ENCODE data around the gene FNDC3B. TPM values are rescaled to one million over a fixed set of nuclear protein-coding genes. Genes with fewer than 3 reads are reported as not detected.

The FNDC3B gene
- total RNA-seq, 2 experiments from 2014 or later = 11.6 to 12.2 TPM

DNA sequence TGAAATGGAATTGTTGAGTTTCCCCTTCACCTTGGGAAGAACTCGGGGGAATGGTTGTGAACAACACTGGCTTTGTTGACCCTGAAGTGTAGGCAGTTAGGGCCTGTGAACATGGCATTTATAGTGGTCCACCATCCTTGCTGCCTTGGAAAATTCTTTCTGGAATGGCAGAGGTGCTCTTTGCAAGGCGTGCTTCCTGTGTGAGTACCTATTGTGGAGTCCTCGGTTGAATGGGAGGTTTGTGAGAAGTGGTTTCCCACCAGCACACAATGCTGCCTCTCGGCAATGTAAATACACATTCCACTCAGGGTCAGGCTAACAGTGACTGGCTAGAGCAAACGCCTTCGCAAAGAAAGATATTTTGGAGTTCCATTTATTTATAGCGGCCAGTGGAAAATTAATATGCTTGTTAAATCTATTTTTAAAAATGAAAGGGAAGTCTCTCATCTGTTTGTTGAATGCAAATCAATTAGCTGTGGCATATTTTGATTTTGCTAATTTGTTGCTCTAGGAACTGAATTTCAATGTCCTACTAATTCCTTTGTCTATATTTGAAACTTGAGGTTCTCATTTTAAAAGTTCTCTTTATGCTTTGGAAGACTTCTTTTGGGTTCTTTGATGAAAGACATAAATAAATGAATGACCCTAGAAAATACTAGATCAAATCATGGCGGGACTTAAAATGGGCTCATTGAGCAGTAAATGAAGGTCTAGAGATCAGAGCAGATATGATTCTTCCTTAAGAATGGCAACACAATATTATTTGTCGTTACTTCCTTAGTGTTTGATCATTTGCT lies 59.5 kb downstream of the FNDC3B start:
- no peak overlapping the region for H3K4me3 Mint-ChIP-seq
- no peaks in the 10 kb centered on the region for H3K9me3 Mint-ChIP-seq
- H3K36me3 Mint-ChIP-seq = peaks cover 2% of the 10 kb centered on the region
- DNase-seq = no peak
- no peaks in the 10 kb centered on the region for H3K27me3 Mint-ChIP-seq
- no peak overlapping the region for H3K27ac Mint-ChIP-seq
- H3K4me1 Mint-ChIP-seq = peaks cover 71% of the 10 kb centered on the region

DNA sequence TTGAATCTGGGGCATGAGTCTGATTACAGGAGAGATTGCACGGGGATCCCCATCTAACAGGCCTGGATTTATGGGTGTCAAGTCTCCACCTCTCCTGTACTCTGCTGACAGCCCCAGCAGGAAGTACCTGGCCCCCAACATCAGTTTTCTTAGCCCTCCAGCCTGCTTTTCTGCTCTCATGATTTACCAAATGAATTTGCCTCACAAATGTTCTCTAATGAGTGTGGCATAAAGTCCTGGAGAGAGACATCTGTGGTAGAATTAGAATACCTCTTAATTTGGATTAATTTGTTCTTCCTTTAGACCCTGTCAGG lies 60.1 kb downstream of the FNDC3B start:
- peaks cover 71% of the 10 kb centered on the region for H3K4me1 Mint-ChIP-seq
- no peaks in the 10 kb centered on the region for H3K27me3 Mint-ChIP-seq
- DNase-seq = no peak
- no peaks in the 10 kb centered on the region for H3K9me3 Mint-ChIP-seq
- H3K36me3 Mint-ChIP-seq = peaks cover 2% of the 10 kb centered on the region
- H3K27ac Mint-ChIP-seq = no peak overlapping the region
- H3K4me3 Mint-ChIP-seq = no peak overlapping the region

DNA sequence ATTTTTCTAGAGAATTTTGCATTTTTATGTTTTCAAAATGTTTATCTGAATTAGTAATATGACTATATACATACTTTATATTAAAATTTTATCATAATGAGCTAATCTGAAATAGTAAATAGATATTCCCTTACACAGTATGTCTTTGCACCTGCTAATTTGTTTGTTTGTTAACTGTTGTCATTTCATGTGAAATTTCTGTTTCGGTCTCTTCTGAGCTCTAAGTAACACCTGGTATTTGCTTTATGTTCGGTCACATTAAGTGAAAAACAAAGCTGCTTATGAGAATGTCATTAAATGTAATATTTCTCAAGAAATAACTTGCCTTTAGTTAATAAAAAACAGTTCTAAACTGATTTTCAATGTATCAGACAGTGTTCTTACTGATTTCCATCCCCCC lies 61.1 kb downstream of the FNDC3B start:
- Mint-ChIP-seq H3K4me3 (no peak overlapping the region), H3K9me3 (no peaks in the 10 kb centered on the region), H3K36me3 (peaks cover 2% of the 10 kb centered on the region), H3K4me1 (peaks cover 70% of the 10 kb centered on the region), H3K27ac (no peak overlapping the region), H3K27me3 (no peaks in the 10 kb centered on the region)
- no peak for DNase-seq

DNA sequence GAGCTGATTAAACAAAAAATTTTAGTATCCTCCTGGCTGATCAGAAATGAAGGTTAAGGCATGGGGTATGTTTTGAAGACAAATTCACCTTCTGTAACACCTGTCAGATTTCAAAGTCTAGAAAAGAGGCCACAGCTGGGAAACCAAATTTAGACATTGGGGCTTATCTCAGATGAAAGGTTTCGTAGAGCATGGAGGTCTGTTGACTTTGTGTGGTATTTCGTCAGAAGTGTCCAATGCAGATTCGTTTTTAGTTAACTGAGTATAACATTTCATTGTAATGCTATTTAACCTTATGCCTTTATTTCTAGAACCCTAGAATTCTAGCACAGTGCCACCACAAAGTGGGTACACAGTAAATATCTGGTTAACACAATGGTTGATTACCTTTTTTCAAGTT lies 61.7 kb downstream of the FNDC3B start:
- no peaks in the 10 kb centered on the region for H3K27me3 Mint-ChIP-seq
- no peak overlapping the region for H3K27ac Mint-ChIP-seq
- H3K4me1 Mint-ChIP-seq = peaks cover 75% of the 10 kb centered on the region
- H3K4me3 Mint-ChIP-seq = no peak overlapping the region
- peaks cover 6% of the 10 kb centered on the region for H3K36me3 Mint-ChIP-seq
- no peak for DNase-seq
- no peaks in the 10 kb centered on the region for H3K9me3 Mint-ChIP-seq

DNA sequence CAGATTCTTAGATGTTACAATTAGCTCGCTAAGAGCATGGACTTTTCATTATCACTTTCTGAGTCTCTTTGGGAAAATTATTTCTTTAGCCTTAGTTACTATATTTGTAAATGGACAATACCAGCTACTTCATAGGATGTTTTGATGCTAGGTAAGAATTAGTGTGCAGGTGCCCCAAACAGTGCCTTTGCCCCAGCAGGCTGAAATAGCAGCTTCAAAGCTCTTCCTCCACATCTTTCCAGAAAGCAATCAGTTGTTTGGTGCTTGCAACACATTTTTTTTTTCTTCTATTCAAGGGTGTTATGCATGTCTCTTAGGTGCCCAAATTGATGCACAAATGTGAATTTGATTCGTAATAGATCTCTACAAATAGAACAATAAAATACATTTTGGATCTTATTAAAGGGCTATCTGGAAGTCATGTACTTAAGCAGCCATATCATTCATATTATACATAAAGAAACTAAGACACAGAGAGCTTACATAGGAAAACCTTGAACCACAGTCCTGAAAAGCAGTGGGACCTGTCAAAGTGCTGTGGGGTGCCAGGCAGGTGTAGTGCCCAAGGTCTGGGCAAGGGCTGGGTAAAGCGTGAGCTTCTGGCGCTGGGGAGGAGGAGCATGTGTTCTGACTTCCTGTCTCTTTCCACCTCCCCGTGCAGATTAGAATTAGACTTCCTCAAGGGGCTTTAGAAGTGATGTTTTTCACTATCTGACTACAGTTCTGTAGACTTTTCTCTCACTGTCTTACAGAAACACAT lies 62.9 kb downstream of the FNDC3B start:
- H3K4me1 Mint-ChIP-seq = peaks cover 78% of the 10 kb centered on the region
- peak; percentile 22 for DNase-seq
- H3K27me3 Mint-ChIP-seq = peaks cover 3% of the 10 kb centered on the region
- H3K36me3 Mint-ChIP-seq = peaks cover 10% of the 10 kb centered on the region
- H3K9me3 Mint-ChIP-seq = no peaks in the 10 kb centered on the region
- H3K4me3 Mint-ChIP-seq = peak overlapping the region; percentile 50
- peak overlapping the region; percentile 34 for H3K27ac Mint-ChIP-seq

DNA sequence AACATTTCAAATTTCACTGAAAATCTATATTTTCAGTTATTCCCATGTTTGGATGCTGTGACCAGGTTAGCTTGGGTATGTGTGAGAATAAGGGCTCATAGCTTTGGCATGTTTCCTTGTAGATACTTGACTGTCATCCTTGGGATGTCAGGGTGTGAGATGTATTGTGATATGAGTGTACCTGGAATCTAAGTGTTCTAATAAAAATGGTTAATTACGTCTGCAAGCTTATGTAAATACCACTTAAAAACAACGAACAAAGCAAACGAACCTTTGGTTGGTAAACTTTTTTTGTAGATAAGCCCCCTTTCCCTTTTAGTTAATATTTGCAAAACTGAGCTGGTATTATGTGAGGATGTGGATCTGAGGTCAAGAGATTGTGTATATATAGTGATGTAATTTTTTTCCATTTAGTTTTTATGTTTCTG lies 63.5 kb downstream of the FNDC3B start:
- H3K4me1 Mint-ChIP-seq = peaks cover 81% of the 10 kb centered on the region
- H3K27ac Mint-ChIP-seq = peak overlapping the region; percentile 34
- peak overlapping the region; percentile 50 for H3K4me3 Mint-ChIP-seq
- DNase-seq = no peak
- H3K27me3 Mint-ChIP-seq = peaks cover 3% of the 10 kb centered on the region
- no peaks in the 10 kb centered on the region for H3K9me3 Mint-ChIP-seq
- H3K36me3 Mint-ChIP-seq = peaks cover 12% of the 10 kb centered on the region

DNA sequence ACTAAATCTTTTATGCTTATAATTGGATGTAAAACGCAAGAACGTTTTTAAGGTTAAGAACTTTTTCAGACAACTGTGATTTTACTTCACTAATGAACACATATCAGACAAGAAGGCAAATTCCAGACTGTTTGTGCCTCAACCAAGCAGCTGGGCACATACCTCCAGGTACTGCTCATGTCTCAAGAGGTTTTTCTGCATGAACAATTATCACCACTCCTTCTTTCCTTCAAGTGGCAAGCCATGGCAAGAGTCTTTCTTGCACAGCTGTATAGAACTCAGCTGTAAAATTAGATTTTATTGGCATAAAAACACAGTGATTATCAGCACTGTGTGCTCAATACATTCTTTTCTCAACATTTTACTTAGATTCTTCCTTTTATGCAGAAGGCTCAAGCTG lies 64.3 kb downstream of the FNDC3B start:
- no peak overlapping the region for H3K4me3 Mint-ChIP-seq
- H3K4me1 Mint-ChIP-seq = peaks cover 88% of the 10 kb centered on the region
- peaks cover 12% of the 10 kb centered on the region for H3K36me3 Mint-ChIP-seq
- H3K9me3 Mint-ChIP-seq = no peaks in the 10 kb centered on the region
- DNase-seq = no peak
- no peak overlapping the region for H3K27ac Mint-ChIP-seq
- peaks cover 3% of the 10 kb centered on the region for H3K27me3 Mint-ChIP-seq

DNA sequence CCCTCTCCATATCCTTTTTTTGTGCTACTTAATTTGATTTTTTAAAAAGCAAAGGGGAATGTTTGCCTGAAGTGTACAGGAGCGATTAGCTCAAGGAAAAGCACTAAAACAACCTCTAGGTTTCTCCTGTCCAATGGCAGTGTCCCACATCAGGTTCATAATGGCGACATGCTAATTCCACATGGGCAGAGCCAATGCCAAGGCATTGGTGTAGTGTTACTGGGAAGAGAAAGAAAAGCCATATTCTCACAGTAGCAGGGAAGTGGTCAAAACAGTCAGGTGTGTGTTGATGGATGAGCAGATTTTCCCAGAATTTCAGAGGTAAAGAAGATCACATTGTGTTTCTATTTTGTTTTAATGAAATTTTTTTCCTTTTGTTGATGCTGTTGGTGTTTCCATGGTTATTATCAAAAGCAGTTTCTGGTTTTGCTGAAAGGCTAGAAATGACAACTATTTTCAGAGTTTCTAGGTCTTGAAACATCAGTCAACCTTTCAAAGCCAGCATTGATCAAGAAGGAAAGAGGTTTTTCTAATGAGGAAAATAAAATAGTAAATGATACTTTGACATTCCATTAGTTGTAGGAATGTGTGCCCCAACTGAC lies 65.2 kb downstream of the FNDC3B start:
- H3K36me3 Mint-ChIP-seq = peaks cover 14% of the 10 kb centered on the region
- peaks cover 3% of the 10 kb centered on the region for H3K27me3 Mint-ChIP-seq
- no peak overlapping the region for H3K4me3 Mint-ChIP-seq
- H3K27ac Mint-ChIP-seq = no peak overlapping the region
- no peak for DNase-seq
- H3K9me3 Mint-ChIP-seq = no peaks in the 10 kb centered on the region
- peaks cover 84% of the 10 kb centered on the region for H3K4me1 Mint-ChIP-seq

DNA sequence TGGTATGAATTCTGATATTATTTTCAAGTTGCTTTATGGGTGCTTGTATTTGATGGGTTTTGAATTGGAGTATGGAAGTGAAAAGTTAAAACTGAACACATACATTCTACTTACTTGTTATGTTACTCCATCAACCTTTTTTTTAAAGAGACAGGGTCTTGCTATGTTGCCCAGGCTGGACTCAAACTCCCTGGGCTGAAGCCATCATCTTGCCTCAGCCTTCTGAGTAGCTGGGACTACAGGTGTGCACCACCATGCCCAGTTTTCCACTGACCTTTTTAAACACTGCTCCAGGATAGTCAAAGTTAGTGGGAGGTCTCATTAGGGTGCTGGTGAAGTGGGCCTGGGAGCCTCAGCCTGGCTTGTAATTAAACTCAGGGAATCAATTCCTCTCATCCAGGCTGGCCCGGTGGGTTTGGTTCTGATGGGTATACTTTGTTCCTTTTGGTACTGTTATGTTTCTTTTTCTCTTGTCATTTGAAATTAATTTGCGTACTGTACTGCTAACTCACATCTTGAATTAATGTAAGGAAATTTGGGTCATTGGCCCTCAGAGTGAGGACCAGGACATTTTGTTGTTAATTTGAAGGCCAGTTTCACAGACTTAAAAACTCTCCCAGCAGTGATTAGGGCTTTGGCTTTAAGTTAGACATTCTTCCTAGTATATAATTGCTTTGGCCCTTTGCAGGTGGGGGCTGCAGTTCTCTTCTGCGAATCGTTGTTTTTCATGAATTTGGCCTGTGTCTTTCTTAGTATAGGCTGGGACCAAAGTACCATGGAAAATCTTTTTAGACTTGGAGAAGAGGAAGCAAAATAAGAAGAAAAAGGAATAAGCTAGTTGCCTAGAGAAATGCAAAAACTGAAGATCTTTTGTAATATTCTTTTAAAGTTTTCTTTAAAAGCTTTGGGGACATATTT lies 66.9 kb downstream of the FNDC3B start:
- H3K9me3 Mint-ChIP-seq = no peaks in the 10 kb centered on the region

DNA sequence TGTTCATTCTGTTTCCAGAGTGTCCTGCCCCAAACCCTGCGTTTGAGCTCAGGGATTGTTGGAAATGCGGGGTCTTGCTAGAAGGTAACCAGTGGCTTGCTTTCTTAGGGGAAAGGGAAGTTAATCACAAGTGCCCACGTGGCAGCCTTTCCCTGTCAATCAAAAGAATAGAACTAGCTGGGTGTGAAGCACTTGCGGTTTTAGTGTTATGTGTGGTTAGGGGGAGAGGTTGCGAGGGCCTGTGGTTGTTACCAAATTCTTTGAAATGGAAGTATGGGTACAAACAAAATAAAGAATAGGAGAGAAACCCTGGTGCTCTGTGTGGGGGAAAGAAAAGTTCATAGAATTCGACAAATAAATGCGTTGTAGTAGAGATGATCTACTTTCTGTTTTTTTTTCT lies 67.6 kb downstream of the FNDC3B start:
- Mint-ChIP-seq H3K4me3 (peak overlapping the region; percentile 73), H3K27ac (peak overlapping the region; percentile 89), H3K36me3 (peaks cover 14% of the 10 kb centered on the region), H3K9me3 (no peaks in the 10 kb centered on the region), H3K27me3 (peaks cover 3% of the 10 kb centered on the region), H3K4me1 (peaks cover 73% of the 10 kb centered on the region)
- DNase-seq = peak; percentile 69

More for the DNA sequence above, 66.9 kb downstream of the FNDC3B start:
- peaks cover 79% of the 10 kb centered on the region for H3K4me1 Mint-ChIP-seq
- H3K36me3 Mint-ChIP-seq = peaks cover 14% of the 10 kb centered on the region
- peak overlapping the region; percentile 89 for H3K27ac Mint-ChIP-seq
- peaks cover 3% of the 10 kb centered on the region for H3K27me3 Mint-ChIP-seq
- H3K4me3 Mint-ChIP-seq = no peak overlapping the region
- DNase-seq = no peak

DNA sequence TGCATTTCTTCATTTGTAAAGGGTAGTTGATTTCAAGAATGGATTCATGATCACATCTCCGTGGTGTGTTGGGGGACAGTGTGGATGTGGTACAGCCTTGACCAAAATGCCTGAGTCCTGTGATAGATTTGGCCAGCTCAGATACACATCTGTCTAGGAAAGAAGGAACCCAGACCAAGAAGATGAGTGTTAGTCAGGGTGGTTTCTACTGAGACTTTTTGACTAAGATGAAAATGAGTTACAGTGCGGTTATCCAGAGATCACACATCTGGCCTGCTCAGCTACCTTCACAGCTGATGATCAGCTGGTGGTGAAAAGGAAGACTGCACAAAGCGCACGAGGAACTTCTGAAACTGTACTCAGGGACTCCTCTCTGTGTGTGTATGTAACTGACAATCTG lies 68.0 kb downstream of the FNDC3B start:
- H3K36me3 Mint-ChIP-seq = peaks cover 16% of the 10 kb centered on the region
- H3K4me3 Mint-ChIP-seq = peak overlapping the region; percentile 73
- H3K4me1 Mint-ChIP-seq = peaks cover 68% of the 10 kb centered on the region
- H3K27ac Mint-ChIP-seq = peak overlapping the region; percentile 89
- peak; percentile 65 for DNase-seq
- H3K9me3 Mint-ChIP-seq = no peaks in the 10 kb centered on the region
- peaks cover 3% of the 10 kb centered on the region for H3K27me3 Mint-ChIP-seq

DNA sequence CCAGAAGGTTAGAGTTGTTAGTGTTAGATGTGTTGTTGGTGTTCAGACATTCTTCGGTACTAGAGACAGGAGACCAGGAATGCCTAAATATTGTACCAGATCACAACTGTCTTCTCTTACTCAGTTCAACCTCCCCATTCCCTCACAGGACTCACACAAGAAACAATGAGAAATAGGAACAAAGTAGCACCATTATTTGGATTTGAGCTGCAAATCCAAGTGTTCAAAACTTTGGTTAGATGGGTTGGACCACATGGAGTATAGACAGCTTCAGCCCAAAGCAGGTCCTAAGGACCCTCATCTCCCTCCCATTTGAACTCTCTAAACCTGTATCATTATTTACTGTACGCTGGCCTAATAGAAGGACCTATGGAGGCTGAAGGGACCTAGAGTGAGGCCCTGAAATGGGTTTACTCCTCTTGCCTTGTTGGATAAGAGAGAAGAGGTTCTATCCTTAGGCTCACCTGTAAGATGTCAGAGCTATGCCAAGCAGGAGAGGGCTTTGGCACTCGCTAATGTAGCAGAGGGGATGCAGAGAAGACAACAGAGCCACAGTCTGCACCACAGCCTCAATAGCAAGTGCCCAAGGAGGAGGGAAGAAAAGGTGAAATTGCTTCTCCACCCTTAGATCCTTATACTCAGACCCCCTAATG lies 70.9 kb downstream of the FNDC3B start:
- H3K4me3 Mint-ChIP-seq = no peak overlapping the region
- DNase-seq = no peak
- H3K36me3 Mint-ChIP-seq = peaks cover 28% of the 10 kb centered on the region
- no peaks in the 10 kb centered on the region for H3K9me3 Mint-ChIP-seq
- peaks cover 48% of the 10 kb centered on the region for H3K4me1 Mint-ChIP-seq
- H3K27ac Mint-ChIP-seq = no peak overlapping the region
- H3K27me3 Mint-ChIP-seq = peaks cover 6% of the 10 kb centered on the region

DNA sequence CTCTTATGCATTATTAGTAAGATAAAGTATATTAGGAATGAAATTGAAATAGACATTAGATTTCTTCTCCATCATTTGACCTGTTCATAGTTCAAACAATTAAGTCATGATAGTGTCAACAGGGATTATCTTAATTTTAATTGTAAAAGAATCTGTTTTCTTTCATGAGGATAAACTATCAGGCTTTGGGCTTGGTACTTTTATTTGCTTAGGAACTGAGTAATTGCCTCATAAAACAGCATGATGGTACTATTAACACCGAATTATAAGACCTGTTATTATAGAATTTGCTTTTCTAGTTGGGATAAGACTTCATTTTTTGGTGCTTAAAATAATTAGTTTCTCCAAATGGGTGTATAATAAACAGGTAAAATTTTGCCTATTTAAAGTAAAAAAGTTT lies 71.8 kb downstream of the FNDC3B start:
- no peak overlapping the region for H3K4me3 Mint-ChIP-seq
- peaks cover 24% of the 10 kb centered on the region for H3K36me3 Mint-ChIP-seq
- H3K9me3 Mint-ChIP-seq = no peaks in the 10 kb centered on the region
- peaks cover 41% of the 10 kb centered on the region for H3K4me1 Mint-ChIP-seq
- H3K27ac Mint-ChIP-seq = no peak overlapping the region
- H3K27me3 Mint-ChIP-seq = peaks cover 6% of the 10 kb centered on the region
- no peak for DNase-seq

DNA sequence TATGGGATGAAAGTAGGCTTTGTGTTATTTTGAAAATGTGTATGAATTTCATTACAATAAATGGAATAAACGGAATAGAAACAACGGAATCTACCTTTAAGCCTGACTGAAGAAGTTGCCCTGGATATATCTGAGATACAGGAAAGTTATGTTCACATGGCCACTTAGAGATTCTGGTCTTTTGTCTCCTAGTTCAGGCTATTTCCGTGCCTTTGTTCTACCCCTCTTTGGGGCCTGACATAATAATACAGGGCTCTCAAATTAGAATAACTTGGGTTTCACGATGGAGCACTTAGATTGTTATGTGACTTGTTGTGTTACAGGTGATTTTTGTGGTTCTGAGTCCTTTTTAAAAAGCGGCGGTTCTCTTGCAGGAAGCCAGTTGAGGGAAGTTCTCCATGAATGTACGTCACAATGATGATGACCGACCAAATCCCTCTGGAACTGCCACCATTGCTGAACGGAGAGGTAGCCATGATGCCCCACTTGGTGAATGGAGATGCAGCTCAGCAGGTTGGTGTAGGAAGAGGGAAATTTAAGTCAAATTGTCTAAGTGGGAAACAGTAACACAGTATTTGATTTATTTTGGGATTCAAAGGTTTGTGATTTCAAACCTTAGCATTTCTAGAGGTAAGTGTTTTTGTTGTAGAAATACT lies 72.8 kb downstream of the FNDC3B start:
- Mint-ChIP-seq H3K27me3 (peaks cover 3% of the 10 kb centered on the region), H3K36me3 (peaks cover 24% of the 10 kb centered on the region), H3K4me1 (peaks cover 30% of the 10 kb centered on the region), H3K4me3 (no peak overlapping the region), H3K27ac (no peak overlapping the region), H3K9me3 (no peaks in the 10 kb centered on the region)
- no peak for DNase-seq
